SK-N-SH (cell line): ENCODE measurements around the gene ZNF780A. TPM values are rescaled to one million over a fixed set of nuclear protein-coding genes. Genes with fewer than 3 reads are reported as not detected.

Experiments
- CTCF ChIA-PET: fragments of 300-600, 350-600 bp; formaldehyde crosslinking; extraction: SDS; loops from one replicate; lab custom pipeline; 2021; lab: Yijun Ruan, JAX
- POLR2A ChIA-PET: fragments of 350-600 bp; sonication (Branson Sonifier 250); formaldehyde crosslinking; extraction: SDS; loops from one replicate; lab custom pipeline; 2020; ENCODE audit warnings: antibody characterized with exemption, inconsistent platforms; lab: Yijun Ruan, JAX
- DNase-seq: peaks from one replicate; pipeline ENCODE4 v3.0.0; 2012
- H2AFZ ChIP-seq: fragments of 200-600 bp; sonication (generic); 2 replicates; pipeline ENCODE4 v1.8.1; 2016; ENCODE audit warnings: antibody characterized with exemption, mild to moderate bottlenecking, low read depth
- H3F3A ChIP-seq: fragments of 200-600 bp; sonication (generic); replicated peaks from 2 replicates; pipeline ENCODE3; 2016; ENCODE audit warnings: antibody characterized with exemption, mild to moderate bottlenecking; ENCODE audit not compliant: insufficient read depth
- H3K27ac ChIP-seq, 2 experiments: fragments of 200-500 bp in 1 of 2; fragments of 200-600 bp in 1 of 2; sonication (Bioruptor generic) in 1 of 2; sonication (generic), shearing (Covaris generic) in 1 of 2; 2 replicates each; pipeline versions ENCODE4 v1.5.1 to v1.6.1; 2014 to 2016; ENCODE audit warnings: low read depth in 2 of 2, inconsistent platforms in 1 of 2, low read length in 1 of 2, mild to moderate bottlenecking in 1 of 2, mixed read lengths in 1 of 2
- H3K27me3 ChIP-seq: fragments of 200-600 bp; sonication (generic), shearing (Covaris generic); 2 replicates; pipeline ENCODE4 v1.6.1; 2016; ENCODE audit warnings: mixed run types; ENCODE audit not compliant: insufficient read depth
- H3K36me3 ChIP-seq, 2 experiments: fragments of 200-500 bp in 1 of 2; fragments of 200-600 bp in 1 of 2; sonication (Bioruptor generic) in 1 of 2; sonication (generic) in 1 of 2; replicated peaks in 1 of 2; 2 replicates each; pipeline versions ENCODE3 to v1.5.1; 2014 to 2016; ENCODE audit warnings: low read length in 1 of 2, mild to moderate bottlenecking in 1 of 2; ENCODE audit not compliant: insufficient read depth in 2 of 2, control insufficient read depth in 1 of 2
- H3K4me1 ChIP-seq, 2 experiments: fragments of 200-500 bp in 1 of 2; fragments of 200-600 bp in 1 of 2; sonication (Bioruptor generic) in 1 of 2; sonication (generic), shearing (Covaris generic) in 1 of 2; 2 replicates each; pipeline versions ENCODE4 v1.5.1 to v1.6.1; 2014 to 2016; ENCODE audit warnings: low read depth in 1 of 2, low read length in 1 of 2, mixed run types in 1 of 2; ENCODE audit not compliant: insufficient read depth in 2 of 2, control insufficient read depth in 1 of 2
- H3K4me2 ChIP-seq: fragments of 200-600 bp; sonication (generic), shearing (Covaris generic); 2 replicates; pipeline ENCODE4 v1.6.1; 2017; ENCODE audit warnings: mixed run types
- H3K4me3 ChIP-seq, 2 experiments: fragments of 200-500 bp in 1 of 2; fragments of 200-600 bp in 1 of 2; sonication (Bioruptor generic) in 1 of 2; sonication (generic), shearing (Covaris generic) in 1 of 2; 2 replicates each; pipeline versions ENCODE4 v1.5.1 to v1.8.1; 2014 to 2016; ENCODE audit warnings: low read depth in 2 of 2, inconsistent platforms in 1 of 2, low read length in 1 of 2, mild to moderate bottlenecking in 1 of 2, mixed read lengths in 1 of 2, moderate library complexity in 1 of 2
- H3K79me2 ChIP-seq: fragments of 200-600 bp; sonication (generic); 2 replicates; pipeline ENCODE4 v1.8.1; 2017; ENCODE audit warnings: mild to moderate bottlenecking; ENCODE audit not compliant: insufficient read depth
- H3K9ac ChIP-seq: fragments of 200-600 bp; sonication (generic); 2 replicates; pipeline ENCODE4 v1.6.1; 2017; ENCODE audit warnings: mixed run types
- H3K9me2 ChIP-seq: fragments of 200-600 bp; sonication (generic); 2 replicates; pipeline ENCODE4 v1.6.1; 2017; ENCODE audit warnings: mixed run types
- H3K9me3 ChIP-seq: fragments of 200-600 bp; sonication (generic); 2 replicates; pipeline ENCODE4 v1.6.1; 2017; ENCODE audit warnings: mixed run types, mild to moderate bottlenecking, moderate library complexity
- H4K20me1 ChIP-seq: fragments of 200-600 bp; sonication (generic); 2 replicates; pipeline ENCODE4 v1.6.1; 2017; ENCODE audit warnings: mild to moderate bottlenecking, mixed run types; ENCODE audit not compliant: insufficient read depth
- CHD2 ChIP-seq: fragments of 150-350 bp; IDR thresholded peaks from 2 replicates; pipeline ENCODE4 v1.6.1; 2018; ENCODE audit warnings: low read length; ENCODE audit not compliant: partially characterized antibody
- CTCF ChIP-seq: fragments of 200-600 bp; sonication (generic); IDR thresholded peaks from 2 replicates; pipeline ENCODE4 v1.6.1; 2017; ENCODE audit warnings: antibody characterized with exemption, mild to moderate bottlenecking, moderate library complexity
- ELF1 ChIP-seq: IDR thresholded peaks from 2 replicates; pipeline ENCODE4 v1.4.0; 2012
- EP300 ChIP-seq, 2 experiments: IDR thresholded peaks; 2 replicates each; pipeline versions ENCODE4 v1.4.0 to v1.6.1; 2012; ENCODE audit warnings: borderline replicate concordance in 1 of 2, low read depth in 1 of 2, low read length in 1 of 2
- FOSL2 ChIP-seq: IDR thresholded peaks from 2 replicates; pipeline ENCODE4 v1.4.0; 2012; ENCODE audit warnings: low read depth, mild to moderate bottlenecking, moderate library complexity, borderline replicate concordance
- FOXJ3 ChIP-seq: sonication (generic); formaldehyde crosslinking; IDR thresholded peaks from 2 replicates; pipeline ENCODE4 v1.5.1; 2020; ENCODE audit warnings: mild to moderate bottlenecking, missing genetic modification reagents
- FOXM1 ChIP-seq: IDR thresholded peaks from 2 replicates; pipeline ENCODE4 v1.4.0; 2012; ENCODE audit warnings: low read depth, mild to moderate bottlenecking
- GABPA ChIP-seq: IDR thresholded peaks from 2 replicates; pipeline ENCODE4 v1.4.0; 2012; ENCODE audit warnings: low read depth, mild to moderate bottlenecking
- GATA2 ChIP-seq: sonication (generic); formaldehyde crosslinking; IDR thresholded peaks from 2 replicates; pipeline ENCODE4 v1.5.0; 2020; ENCODE audit warnings: mild to moderate bottlenecking, missing genetic modification reagents
- JUND ChIP-seq: IDR thresholded peaks from 2 replicates; pipeline ENCODE4 v1.4.0; 2012
- MAX ChIP-seq: IDR thresholded peaks from 2 replicates; pipeline ENCODE4 v1.4.0; 2012; ENCODE audit warnings: low read depth
- NRF1 ChIP-seq: IDR thresholded peaks from 2 replicates; pipeline ENCODE4 v1.6.1; 2012; ENCODE audit warnings: low read depth, mild to moderate bottlenecking, low read length
- POLR2AphosphoS5 ChIP-seq: IDR thresholded peaks from 2 replicates; pipeline ENCODE4 v1.6.1; 2012; ENCODE audit warnings: low read depth, low read length
- RAD21 ChIP-seq: IDR thresholded peaks from 2 replicates; pipeline ENCODE4 v1.6.1; 2012; ENCODE audit warnings: mild to moderate bottlenecking, low read length
- RFX5 ChIP-seq: IDR thresholded peaks from 2 replicates; pipeline ENCODE4 v1.6.1; 2012; ENCODE audit warnings: mild to moderate bottlenecking, improper control_type of control experiment, low read length
- RXRA ChIP-seq: IDR thresholded peaks from 2 replicates; pipeline ENCODE4 v1.4.0; 2012; ENCODE audit warnings: low read depth, mild to moderate bottlenecking, borderline replicate concordance
- SIN3A ChIP-seq: IDR thresholded peaks from 2 replicates; pipeline ENCODE4 v1.6.1; 2012; ENCODE audit warnings: low read depth, mild to moderate bottlenecking, low read length, moderate library complexity, borderline replicate concordance
- TCF12 ChIP-seq: IDR thresholded peaks from 2 replicates; pipeline ENCODE4 v1.4.0; 2012
- TEAD4 ChIP-seq: IDR thresholded peaks from 2 replicates; pipeline ENCODE4 v1.4.0; 2012; ENCODE audit warnings: mild to moderate bottlenecking, borderline replicate concordance; ENCODE audit not compliant: insufficient read depth
- USF1 ChIP-seq: IDR thresholded peaks from 2 replicates; pipeline ENCODE4 v1.4.0; 2012; ENCODE audit warnings: low read depth, borderline replicate concordance
- ZBTB33 ChIP-seq: IDR thresholded peaks from 2 replicates; pipeline ENCODE4 v1.4.0; 2012; ENCODE audit warnings: low read depth, borderline replicate concordance
- WGBS: methylation state at CpG from one replicate; pipeline ENCODE4 v1.1.6; 2017; ENCODE audit warnings: low lambda C conversion rate; 5-methylcytosine and 5-hydroxymethylcytosine counted together
- polyA plus RNA-seq, 3 experiments: library from polyadenylated mRNA; depleted of rRNA; stranded (reverse); fragments of >200 nt; gene quantifications; 2 replicates each; pipeline ENCODE4 v1.2.3, GENCODE V29; 2012

Gene ZNF780A
- polyA plus RNA-seq, 1 of the 3 experiments (the other 2 are of a cell fraction) = 7.1 TPM

- H3K27ac ChIP-seq = peak overlapping the region in 1 of 2 experiments; percentile 44; a peak in 3 of 4 replicates
- ChIA-PET CTCF (interaction anchor here (1.6 kb wide), 1 partner anchor 84 kb away, joined by 4 read pairs; the partner anchor contains the start of gene PSMC4), POLR2A (interaction anchor here (1.1 kb wide), 1 partner anchor 35 kb away, joined by 6 read pairs; no protein-coding TSS in a partner anchor)
- no peaks in the 10 kb centered on the region for H3K27me3 ChIP-seq
- peaks cover 64% of the 10 kb centered on the region for H3K79me2 ChIP-seq
- WGBS = 29% methylated on average over 10 of the region's 10 CpGs
- H3K4me1 ChIP-seq = peaks cover 0 to 6% of the 10 kb centered on the region in 2 experiments; a peak in 2 of 4 replicates
- H3K4me2 ChIP-seq = peak overlapping the region; percentile 88
- H2AFZ ChIP-seq = peak overlapping the region; percentile 100
- no peaks in the 10 kb centered on the region for H4K20me1 ChIP-seq
- peak overlapping the region; percentile 78 for H3K9ac ChIP-seq
- peaks cover 8% of the 10 kb centered on the region for H3K9me3 ChIP-seq
- TF ChIP-seq JUND (no peak), NRF1 (no peak), POLR2AphosphoS5 (no peak), USF1 (no peak), FOXM1 (no peak), ELF1 (no peak), RFX5 (no peak), CHD2 (no peak), ZBTB33 (no peak), EP300 (IDR thresholded peaks at IDR 0.05; ENCODE audit: borderline replicate concordance in 1 of 2, low read depth in 1 of 2, low read length in 1 of 2) (no peak), FOXJ3 (CRISPR knock-in tag) (no peak), FOSL2 (no peak), SIN3A (no peak), TCF12 (no peak), RAD21 (no peak)
- no peaks in the 10 kb centered on the region for H3K9me2 ChIP-seq
- H3F3A ChIP-seq = no peaks in the 10 kb centered on the region
- peak overlapping the region; percentile 80 to 99 for H3K4me3 ChIP-seq
- H3K36me3 ChIP-seq = peaks cover 6 to 24% of the 10 kb centered on the region in 2 experiments
- peak; percentile 12 for DNase-seq
Observed at GRCh38 chr19:40055049-40055448, 35.7 kb downstream of the ZNF780A start.

GRCh38 chr19:40054632-40055031 is 36.1 kb downstream of the ZNF780A start:
- H3K79me2 ChIP-seq = peaks cover 66% of the 10 kb centered on the region
- peaks cover 0 to 6% of the 10 kb centered on the region in 2 experiments; a peak in 2 of 4 replicates for H3K4me1 ChIP-seq
- H3K4me3 ChIP-seq = peak overlapping the region; percentile 80 to 99
- DNase-seq = peak; percentile 7
- H4K20me1 ChIP-seq = no peaks in the 10 kb centered on the region
- H3K9me3 ChIP-seq = peaks cover 6% of the 10 kb centered on the region
- no peaks in the 10 kb centered on the region for H3K27me3 ChIP-seq
- H3K4me2 ChIP-seq = peak overlapping the region; percentile 88
- peaks cover 6 to 27% of the 10 kb centered on the region in 2 experiments for H3K36me3 ChIP-seq
- no peak overlapping the region for H2AFZ ChIP-seq
- TF ChIP-seq CTCF (no peak), GABPA (no peak), ZBTB33 (no peak), RAD21 (no peak), TEAD4 (no peak), POLR2AphosphoS5 (no peak), MAX (no peak), GATA2 (no peak), JUND (no peak), EP300 (IDR thresholded peaks at IDR 0.05; ENCODE audit: borderline replicate concordance in 1 of 2, low read depth in 1 of 2, low read length in 1 of 2) (no peak), RXRA (no peak), FOXJ3 (CRISPR knock-in tag) (no peak), FOXM1 (no peak)
- TF ChIP-seq, all 33 proteins: peak for 0
- no peaks in the 10 kb centered on the region for H3F3A ChIP-seq
- ChIA-PET POLR2A (no interaction called here), CTCF (no interaction called here)
- H3K9me2 ChIP-seq = no peaks in the 10 kb centered on the region
- H3K27ac ChIP-seq = peak overlapping the region in 1 of 2 experiments; percentile 44; a peak in 1 of 4 replicates
- H3K9ac ChIP-seq = peak overlapping the region; percentile 78; the same call in 1 of the 2 replicates
- WGBS = 57% methylated on average over 9 of the region's 9 CpGs
